Immature natural killer cell (primary cell): ENCODE measurements around the gene SLC6A1. TPM values are rescaled to one million over a fixed set of nuclear protein-coding genes. Genes with fewer than 3 reads are reported as not detected.

Experiments used
- DNase-seq, 3 donors: peaks; one replicate each; pipeline ENCODE4 v3.0.0; 2022; ENCODE audit warnings: mixed read lengths in 1 of 3
- H3K27ac Mint-ChIP-seq, 6 donors: one replicate each; pipeline ENCODE4 v1.8.0; 2020; ENCODE audit warnings: mixed read lengths in 6 of 6, mild to moderate bottlenecking in 5 of 6, inconsistent platforms in 4 of 6, moderate library complexity in 3 of 6
- H3K27me3 Mint-ChIP-seq, 3 donors: one replicate each; pipeline ENCODE4 v1.8.0; 2020 to 2021; ENCODE audit warnings: low read depth in 3 of 3, mild to moderate bottlenecking in 3 of 3, mixed read lengths in 3 of 3, moderate library complexity in 3 of 3, inconsistent platforms in 1 of 3
- H3K36me3 Mint-ChIP-seq, 3 donors: one replicate each; pipeline ENCODE4 v1.8.0; 2020; ENCODE audit warnings: mixed read lengths in 3 of 3, inconsistent platforms in 2 of 3, mild to moderate bottlenecking in 2 of 3
- H3K4me1 Mint-ChIP-seq, 2 donors: one replicate each; pipeline ENCODE4 v1.8.0; 2020; ENCODE audit warnings: inconsistent platforms in 2 of 2, mild to moderate bottlenecking in 2 of 2, mixed read lengths in 2 of 2, moderate library complexity in 1 of 2
- H3K4me3 Mint-ChIP-seq, 5 donors: one replicate each; pipeline ENCODE4 v1.8.0; 2020; ENCODE audit warnings: mild to moderate bottlenecking in 5 of 5, mixed read lengths in 5 of 5, inconsistent platforms in 3 of 5, moderate library complexity in 3 of 5
- H3K9me3 Mint-ChIP-seq, 6 donors: one replicate each; pipeline ENCODE4 v1.8.0; 2020; ENCODE audit warnings: mild to moderate bottlenecking in 6 of 6, mixed read lengths in 6 of 6, inconsistent platforms in 4 of 6, moderate library complexity in 3 of 6
- polyA plus RNA-seq, 3 donors: library from polyadenylated mRNA; unstranded; fragments of 300-500 nt; fragmentation: Illumina TruSeq; gene quantifications; one replicate each; pipeline ENCODE4 v1.2.3, GENCODE V29; 2021

The SLC6A1 gene
- polyA plus RNA-seq, 3 donors from 2014 or later = not detected

DNA sequence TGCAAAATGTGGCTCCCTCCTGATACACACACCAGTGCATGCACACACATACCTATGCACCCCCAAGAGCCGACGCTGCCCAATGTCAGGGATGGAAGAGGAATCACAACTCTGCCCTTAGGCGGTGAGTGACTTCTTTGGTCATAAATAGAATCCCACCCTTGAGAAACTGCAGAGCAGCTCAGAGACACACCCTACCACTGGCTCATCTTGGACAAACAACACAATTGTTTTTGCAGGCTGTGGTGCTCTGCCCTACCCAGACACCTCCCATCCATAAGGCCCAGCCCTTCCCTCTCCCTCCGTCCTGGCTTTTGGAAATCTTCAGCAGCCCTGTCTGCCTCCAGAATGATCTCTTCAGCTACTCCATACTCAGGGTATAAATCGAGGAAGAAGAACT, 87.9 kb downstream of the SLC6A1 start:
- Mint-ChIP-seq H3K9me3 (no peaks in the 10 kb centered on the region), H3K27ac (no peak overlapping the region), H3K27me3 (peaks cover 5 to 9% (median 8%) of the 10 kb centered on the region in 3 donors), H3K36me3 (no peaks in the 10 kb centered on the region), H3K4me1 (no peaks in the 10 kb centered on the region), H3K4me3 (no peak overlapping the region)
- no peak for DNase-seq

DNA sequence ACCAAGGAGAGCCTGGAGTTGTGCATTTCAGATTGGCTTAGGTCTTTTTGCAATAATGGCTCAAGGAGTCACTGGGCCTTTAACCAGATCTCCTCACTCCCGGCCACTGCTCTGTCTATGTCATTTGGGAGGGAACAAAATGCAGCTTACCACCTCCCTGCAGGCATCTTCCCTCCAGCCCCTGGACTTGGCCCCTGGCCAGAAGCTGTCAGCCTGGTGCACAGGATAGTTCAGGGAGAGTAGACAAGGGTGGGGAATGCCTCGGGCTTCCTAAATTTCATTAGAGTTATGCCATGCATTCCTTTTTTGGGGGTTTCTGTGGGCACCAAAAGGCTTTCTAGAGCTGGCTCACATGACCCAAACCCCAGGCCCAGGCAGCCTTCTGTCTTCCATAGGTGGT, 91.5 kb downstream of the SLC6A1 start:
- Mint-ChIP-seq H3K9me3 (no peaks in the 10 kb centered on the region), H3K36me3 (no peaks in the 10 kb centered on the region), H3K4me3 (no peak overlapping the region), H3K4me1 (no peaks in the 10 kb centered on the region), H3K27me3 (peaks cover 0 to 4% (median 3%) of the 10 kb centered on the region in 3 donors), H3K27ac (no peak overlapping the region)
- no peak for DNase-seq

DNA sequence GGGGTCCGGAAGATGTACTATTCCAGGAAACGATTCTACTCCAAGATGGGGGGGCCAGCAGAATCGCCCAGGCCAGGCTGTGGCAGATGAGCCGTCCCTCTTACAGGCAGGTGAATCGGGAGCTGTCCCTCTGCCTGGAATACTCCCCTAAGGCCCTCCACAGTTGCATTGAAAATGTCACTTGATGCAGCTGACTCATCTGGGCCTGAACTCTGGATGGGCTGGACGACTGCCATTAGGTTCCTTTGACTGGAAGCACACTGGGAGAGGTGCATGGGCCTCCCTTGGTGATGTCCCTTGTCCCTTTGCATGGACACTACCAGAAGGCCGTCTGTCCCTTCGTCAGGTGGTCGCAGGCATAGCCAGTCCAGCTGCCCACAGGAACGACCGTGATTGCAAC, 92.1 kb downstream of the SLC6A1 start:
- no peaks in the 10 kb centered on the region for H3K4me1 Mint-ChIP-seq
- no peaks in the 10 kb centered on the region for H3K36me3 Mint-ChIP-seq
- DNase-seq = no peak
- no peaks in the 10 kb centered on the region for H3K9me3 Mint-ChIP-seq
- no peak overlapping the region for H3K27ac Mint-ChIP-seq
- H3K4me3 Mint-ChIP-seq = no peak overlapping the region
- peaks cover 0 to 4% (median 3%) of the 10 kb centered on the region in 3 donors for H3K27me3 Mint-ChIP-seq

DNA sequence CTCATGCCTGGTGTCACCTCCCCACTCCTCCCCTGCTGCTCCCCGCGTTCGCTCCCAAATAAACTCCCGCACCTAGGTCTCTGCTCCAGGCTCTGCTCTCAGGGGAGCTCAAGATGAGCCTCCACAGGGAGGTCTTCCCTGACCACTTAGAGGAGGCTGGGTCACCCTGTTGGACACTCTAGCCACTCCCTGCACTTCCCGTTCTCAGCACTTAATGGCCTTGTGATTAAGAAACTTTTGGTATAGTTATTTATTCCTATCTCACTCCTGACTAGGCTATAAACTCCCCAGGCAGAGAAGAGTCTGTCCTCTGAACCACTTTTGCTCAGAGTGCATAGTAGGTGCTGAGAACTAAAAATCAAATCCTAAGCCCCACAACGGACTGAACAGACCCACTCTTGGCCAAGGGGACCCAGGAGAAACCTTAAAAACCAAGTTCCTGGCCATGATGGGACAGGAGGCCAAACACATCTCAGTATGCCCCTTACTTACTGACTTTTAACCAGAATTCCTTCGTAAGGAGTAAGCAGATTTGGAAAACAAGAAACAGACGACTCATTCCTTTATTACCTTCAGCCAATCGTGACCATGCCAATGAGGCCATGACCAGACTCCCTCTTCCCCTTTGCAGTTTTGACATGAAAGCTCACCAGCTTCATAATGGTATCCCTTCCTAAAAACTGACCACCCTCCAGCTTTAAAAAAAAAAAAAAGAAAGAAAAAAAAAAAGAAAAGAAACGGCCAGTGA, 92.7 kb downstream of the SLC6A1 start:
- Mint-ChIP-seq H3K4me1 (no peaks in the 10 kb centered on the region), H3K9me3 (no peaks in the 10 kb centered on the region), H3K36me3 (no peaks in the 10 kb centered on the region), H3K4me3 (no peak overlapping the region), H3K27me3 (peaks cover 0 to 4% (median 3%) of the 10 kb centered on the region in 3 donors), H3K27ac (no peak overlapping the region)
- DNase-seq = no peak

DNA sequence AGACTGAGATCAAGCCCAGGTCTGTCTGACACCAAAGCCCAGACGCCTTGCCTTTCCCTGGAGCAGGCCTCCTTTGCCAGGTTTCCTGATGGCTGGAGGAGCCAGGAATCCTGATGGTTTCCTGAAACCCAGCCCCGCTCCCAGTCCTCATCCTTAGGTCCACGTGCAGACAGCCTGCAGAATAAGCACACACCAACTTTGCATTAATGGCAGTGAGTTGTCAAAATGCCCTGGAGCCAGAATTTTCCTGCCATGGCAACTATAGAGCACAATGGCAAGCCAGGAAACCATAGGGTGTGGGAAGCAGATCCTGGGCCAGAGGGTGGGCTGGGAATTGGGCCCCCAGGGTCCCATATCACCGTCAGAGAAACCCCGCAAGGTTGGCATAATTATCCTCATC, 94.3 kb downstream of the SLC6A1 start:
- no peak overlapping the region for H3K27ac Mint-ChIP-seq
- no peaks in the 10 kb centered on the region for H3K36me3 Mint-ChIP-seq
- no peaks in the 10 kb centered on the region for H3K4me1 Mint-ChIP-seq
- no peak for DNase-seq
- peaks cover 0 to 4% (median 3%) of the 10 kb centered on the region in 3 donors for H3K27me3 Mint-ChIP-seq
- no peak overlapping the region for H3K4me3 Mint-ChIP-seq
- no peaks in the 10 kb centered on the region for H3K9me3 Mint-ChIP-seq

DNA sequence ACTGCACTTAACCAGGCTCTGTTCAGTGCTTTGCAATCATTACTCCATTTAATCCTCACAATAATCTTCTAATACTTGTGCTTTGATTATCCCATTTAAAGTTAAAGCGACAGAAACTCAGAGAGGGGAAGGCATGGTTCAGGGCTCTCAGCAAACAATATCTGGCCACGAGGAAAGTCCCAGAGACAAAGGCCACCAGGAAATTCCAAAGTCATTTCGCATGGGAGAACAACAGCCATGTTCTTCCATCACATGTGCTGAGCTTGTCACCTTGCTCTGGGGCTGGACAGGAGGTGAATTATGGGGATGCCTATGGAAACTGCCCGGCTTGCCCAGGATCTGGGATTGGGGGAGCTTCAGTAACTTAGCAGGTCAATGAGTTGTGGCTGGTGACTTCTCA, 95.5 kb downstream of the SLC6A1 start:
- Mint-ChIP-seq H3K4me1 (no peaks in the 10 kb centered on the region), H3K27ac (no peak overlapping the region), H3K4me3 (no peak overlapping the region), H3K9me3 (no peaks in the 10 kb centered on the region), H3K36me3 (no peaks in the 10 kb centered on the region), H3K27me3 (peaks cover 0 to 5% (median 0%) of the 10 kb centered on the region in 3 donors)
- DNase-seq = no peak

DNA sequence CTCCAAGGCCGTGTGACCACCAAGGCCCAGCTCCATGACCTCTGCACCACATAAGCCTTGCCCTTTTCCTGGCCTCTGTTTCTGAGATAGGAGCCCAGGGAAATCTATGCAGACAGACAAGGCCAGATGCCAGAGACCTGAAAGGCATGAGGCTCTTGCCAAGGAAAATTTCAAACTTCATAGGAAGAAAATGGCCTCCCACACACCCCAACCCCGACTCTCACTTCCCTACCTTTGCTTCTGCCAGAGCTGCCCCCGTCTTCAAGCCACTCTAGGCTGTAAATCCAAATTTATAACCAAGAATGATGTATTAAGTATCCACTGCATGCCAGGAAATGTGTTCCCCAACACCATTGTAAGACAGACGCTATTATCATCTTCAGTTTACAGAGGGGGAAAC, 96.3 kb downstream of the SLC6A1 start:
- DNase-seq = no peak
- Mint-ChIP-seq H3K9me3 (no peaks in the 10 kb centered on the region), H3K27me3 (peaks cover 0 to 2% (median 0%) of the 10 kb centered on the region in 3 donors), H3K27ac (no peak overlapping the region), H3K4me3 (no peak overlapping the region), H3K36me3 (no peaks in the 10 kb centered on the region), H3K4me1 (no peaks in the 10 kb centered on the region)

Other genes starting within 250 kb of the SLC6A1 start
- not detected for gene SLC6A11, start 176.5 kb upstream of the SLC6A1 start, polyA plus RNA-seq
- under 1 TPM in 1 of 3 donors, not detected in 2; 0.97 TPM for gene HRH1, start 161.7 kb downstream of the SLC6A1 start, polyA plus RNA-seq